Measurements from ENCODE around the gene B3GAT1. TPM values are rescaled to one million over a fixed set of nuclear protein-coding genes. Genes with fewer than 3 reads are reported as not detected.

B3GAT1 gene
- total RNA-seq, 1 experiment from 2014 or later, result 3.7 TPM

DNA sequence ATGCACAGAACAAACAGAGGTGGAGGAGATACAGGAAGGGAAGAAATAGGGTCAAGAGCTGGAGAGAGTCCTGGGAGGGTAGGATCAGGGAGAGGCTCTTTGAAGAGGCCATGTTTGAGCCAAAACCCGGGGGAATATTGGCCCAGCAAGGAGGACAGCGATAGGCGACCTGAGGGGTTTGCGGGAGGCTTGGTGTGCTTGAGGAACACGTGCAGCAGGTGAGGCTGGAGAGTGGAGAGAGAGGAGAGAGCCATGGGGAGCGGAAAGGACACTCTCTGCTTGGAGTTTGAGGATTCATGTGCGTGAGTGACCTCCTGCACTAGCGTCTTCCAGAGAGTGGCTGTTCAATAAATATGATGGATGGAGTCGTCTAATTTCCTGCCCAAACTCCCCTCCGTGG lies 4.7 kb upstream of the B3GAT1 start:
- no peak for DNase-seq (ENCODE audit: low read depth, low spot score)
- in situ Hi-C loops (cut with HindIII; ENCODE audit: low pct_unique_long_range_greater_than_20kb, low sequenced_read_pairs), result no loop called here

DNA sequence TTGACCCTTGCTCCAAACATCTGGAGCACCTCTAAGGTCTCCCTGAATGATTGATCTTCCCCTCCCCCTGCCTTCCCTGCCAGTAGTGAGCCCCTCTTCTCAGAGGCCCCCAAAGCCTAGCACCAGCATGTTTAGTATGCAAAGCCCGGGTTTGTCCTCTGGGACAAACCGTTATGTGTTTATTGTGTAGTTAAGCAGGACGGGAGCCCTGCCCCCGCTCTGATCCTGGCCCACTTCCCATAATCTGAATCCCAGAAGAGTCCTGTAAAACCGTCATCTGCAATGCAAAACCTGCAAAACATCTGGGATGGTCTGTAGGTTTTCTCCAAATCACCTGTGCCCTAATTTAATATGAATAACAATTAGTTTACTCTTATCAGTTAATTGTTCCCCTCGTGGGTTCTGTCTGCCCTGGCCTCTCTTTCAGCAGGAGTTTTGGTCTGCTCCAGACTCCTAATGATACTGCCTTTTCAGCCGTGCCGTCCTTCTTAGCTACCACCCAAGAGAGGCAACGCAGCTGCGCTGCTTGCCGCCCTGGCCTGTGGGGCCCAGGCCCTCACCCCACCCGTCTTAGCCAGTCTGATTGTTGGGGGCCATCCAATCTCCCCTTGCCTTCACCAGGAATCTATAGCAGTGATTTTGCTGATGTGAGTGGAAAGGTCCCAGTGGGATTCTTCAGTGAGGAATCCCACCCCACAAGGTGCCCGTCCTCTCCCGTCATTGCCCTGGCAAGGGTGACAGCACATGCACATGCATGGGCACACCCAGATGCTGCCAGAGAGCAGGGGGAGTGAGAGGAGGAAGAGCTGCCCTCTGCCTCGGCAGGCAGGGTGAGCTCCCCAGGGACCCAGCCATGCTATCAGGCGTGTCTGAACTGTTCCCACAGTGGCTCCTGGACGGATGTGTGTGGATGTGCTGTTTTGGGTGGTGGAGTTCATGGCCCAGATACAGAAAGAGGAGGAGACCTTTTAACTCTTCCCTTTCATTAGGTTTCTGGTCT lies 3.0 kb upstream of the B3GAT1 start:
- in situ Hi-C loops (cut with HindIII; ENCODE audit: low pct_unique_long_range_greater_than_20kb, low sequenced_read_pairs), result no loop called here
- DNase-seq (ENCODE audit: low read depth, low spot score), result no peak

DNA sequence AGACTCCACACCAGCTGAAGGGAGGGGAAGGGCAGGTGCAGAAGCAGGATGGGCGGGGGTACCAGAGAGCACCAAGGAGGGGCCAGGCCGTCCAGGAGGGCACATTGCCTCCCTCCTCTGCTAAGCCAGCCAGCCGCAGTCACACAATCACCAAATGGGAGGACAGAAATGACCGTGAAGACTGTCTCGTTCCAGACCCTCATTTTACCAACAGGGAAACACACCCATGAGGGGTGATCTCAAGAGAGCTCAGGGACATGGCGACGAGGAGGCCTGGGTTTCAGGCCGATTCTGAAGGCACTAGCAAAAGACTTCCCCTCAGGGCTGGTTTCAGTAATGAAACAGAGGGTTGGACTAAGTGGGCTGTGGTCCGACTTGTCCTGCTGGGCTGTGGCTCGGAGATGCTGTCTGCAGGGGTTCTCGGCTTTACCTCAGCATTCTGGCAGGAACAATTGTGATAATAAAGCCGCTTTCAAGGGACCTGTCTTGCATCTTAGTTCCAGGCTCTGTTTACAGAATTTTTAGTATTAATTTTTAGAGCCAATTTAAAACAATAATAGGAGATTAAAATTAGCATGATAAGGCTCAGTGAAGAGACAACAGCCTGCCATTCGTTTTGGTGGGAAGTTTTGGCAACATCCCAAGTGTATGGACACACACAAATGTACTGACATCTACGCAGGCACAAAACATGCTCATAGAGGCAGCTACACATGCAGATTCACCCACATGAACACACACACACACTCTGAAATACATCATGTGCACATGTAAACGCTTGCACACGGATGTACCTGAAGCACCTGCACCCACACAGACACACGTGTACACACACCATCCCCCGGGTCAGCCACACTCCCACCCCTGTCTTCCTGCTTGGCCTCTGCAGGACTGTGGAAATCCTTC lies 2.0 kb upstream of the B3GAT1 start:
- in situ Hi-C loops (cut with HindIII; ENCODE audit: low pct_unique_long_range_greater_than_20kb, low sequenced_read_pairs), result no loop called here
- no peak for DNase-seq (ENCODE audit: low read depth, low spot score)

DNA sequence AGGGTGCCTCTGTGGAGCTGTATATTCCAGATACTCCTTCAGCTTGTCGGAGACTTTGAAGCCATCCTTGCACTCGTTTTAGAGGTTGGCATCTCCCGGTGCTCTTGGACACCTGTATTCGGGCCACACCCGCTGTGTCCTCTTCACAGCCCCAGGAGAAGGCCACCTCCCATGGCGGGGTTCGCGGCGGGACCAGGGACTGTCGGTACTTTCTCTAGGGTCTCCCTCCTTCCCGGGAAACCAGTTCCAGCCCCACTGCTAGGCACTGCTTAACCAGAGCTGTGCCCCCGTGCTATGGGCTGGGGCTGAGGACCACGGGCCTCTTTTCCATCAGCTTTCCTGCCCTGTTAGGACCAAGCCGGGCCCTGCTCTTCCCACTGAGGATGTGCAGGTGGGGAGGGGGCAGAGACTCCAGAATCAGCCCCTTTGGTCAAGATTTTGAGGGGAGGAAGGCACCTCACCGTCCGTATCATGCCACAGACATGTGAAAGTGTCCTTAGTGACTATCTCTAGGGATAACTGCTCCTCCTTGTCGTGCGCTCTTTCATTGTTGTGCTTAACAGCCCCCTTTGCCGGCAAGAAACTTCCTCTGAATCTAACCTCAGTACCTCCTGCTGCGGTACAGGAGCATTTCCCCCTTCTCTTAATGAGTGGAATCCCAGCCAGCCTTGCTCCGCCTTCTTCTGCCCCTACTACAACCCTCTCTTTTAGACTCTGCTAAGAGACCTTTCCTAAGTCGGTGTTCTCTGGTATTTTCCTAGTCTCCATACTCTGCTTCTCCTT lies 1.2 kb upstream of the B3GAT1 start:
- in situ Hi-C loops (cut with HindIII; ENCODE audit: low pct_unique_long_range_greater_than_20kb, low sequenced_read_pairs), result no loop called here
- DNase-seq (ENCODE audit: low read depth, low spot score), result no peak

- in situ Hi-C loops (cut with HindIII; ENCODE audit: low pct_unique_long_range_greater_than_20kb, low sequenced_read_pairs), result no loop called here
- DNase-seq (ENCODE audit: low read depth, low spot score), result no peak
Measured at GRCh38 chr11:134410766-134411165, 1.3 kb downstream of the B3GAT1 start.

- in situ Hi-C loops (cut with HindIII; ENCODE audit: low pct_unique_long_range_greater_than_20kb, low sequenced_read_pairs), result no loop called here
Measured at GRCh38 chr11:134409552-134410429, 2.3 kb downstream of the B3GAT1 start.

GRCh38 chr11:134407923-134408322 lies 4.1 kb downstream of the B3GAT1 start:
- in situ Hi-C loops (cut with HindIII; ENCODE audit: low pct_unique_long_range_greater_than_20kb, low sequenced_read_pairs), result no loop called here
- DNase-seq (ENCODE audit: low read depth, low spot score), result no peak

More at GRCh38 chr11:134409552-134410429, 2.3 kb downstream of the B3GAT1 start:
- no peak for DNase-seq (ENCODE audit: low read depth, low spot score)

- no peak for DNase-seq (ENCODE audit: low read depth, low spot score)
- in situ Hi-C loops (cut with HindIII; ENCODE audit: low pct_unique_long_range_greater_than_20kb, low sequenced_read_pairs), result no loop called here
Measured at GRCh38 chr11:134407321-134407828, 4.7 kb downstream of the B3GAT1 start.

DNA sequence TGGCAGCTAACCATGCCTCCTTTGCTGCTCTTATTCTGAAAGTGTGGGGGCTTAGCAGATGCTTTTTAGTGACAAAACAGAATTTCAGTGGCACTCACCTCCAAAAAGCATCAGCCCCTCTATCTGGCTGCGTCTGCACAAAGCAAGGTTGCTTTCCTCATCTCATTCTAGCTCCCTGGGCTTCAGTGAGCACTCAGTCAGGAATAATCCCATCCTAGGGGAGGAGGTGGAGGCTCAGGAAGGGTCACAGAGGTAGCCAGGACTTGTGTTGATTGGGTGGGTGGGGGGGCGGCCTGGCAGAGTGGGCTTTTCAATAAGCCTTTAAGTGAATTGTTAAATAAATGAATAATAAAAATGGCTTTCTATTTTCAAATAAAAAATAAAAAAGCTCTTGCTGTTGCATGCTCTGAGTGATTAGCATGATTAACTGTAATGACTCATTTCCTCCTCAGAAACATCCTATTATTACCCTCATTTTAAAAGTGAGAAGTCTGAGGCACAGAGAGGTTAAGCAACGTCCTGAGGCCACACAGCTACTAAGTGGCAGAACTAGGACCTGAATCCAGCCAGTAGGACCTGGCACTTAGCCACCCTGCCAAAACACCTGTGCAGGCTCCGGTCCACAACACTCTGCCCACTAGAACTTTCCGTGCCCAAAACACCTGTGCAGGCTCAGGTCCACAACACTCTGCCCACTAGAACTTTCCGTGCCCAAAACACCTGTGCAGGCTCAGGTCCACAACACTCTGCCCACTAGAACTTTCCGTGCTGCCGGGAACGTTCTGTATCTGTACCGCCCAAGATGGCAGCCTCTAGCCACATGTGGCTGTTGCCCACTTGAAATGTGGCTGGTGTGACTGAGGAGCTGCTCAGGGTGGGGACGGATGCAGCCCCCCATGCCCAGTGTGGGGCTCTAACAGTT lies 5.5 kb downstream of the B3GAT1 start:
- in situ Hi-C loops (cut with HindIII; ENCODE audit: low pct_unique_long_range_greater_than_20kb, low sequenced_read_pairs), result no loop called here
- no peak for DNase-seq (ENCODE audit: low read depth, low spot score)

DNA sequence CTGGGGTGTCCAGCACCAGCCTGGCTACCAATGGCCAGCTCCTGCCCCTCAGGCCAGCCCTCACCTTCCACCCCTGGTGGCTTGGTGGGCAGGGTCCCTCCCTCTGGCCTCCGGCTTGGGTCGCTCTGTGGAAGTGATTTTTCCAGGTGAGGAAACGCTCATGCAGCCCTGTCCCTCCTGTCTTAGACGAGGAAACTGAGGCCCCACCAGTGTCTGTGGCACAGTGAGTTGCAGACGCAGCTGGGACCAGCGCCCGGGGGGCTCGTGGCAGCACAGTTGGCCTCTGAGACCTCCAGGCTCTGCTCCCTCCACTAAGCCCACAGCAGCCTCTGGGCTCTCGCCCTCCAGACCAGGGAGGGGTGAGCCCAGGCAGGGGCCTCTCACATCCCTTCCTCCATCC lies 6.2 kb downstream of the B3GAT1 start:
- in situ Hi-C loops (cut with HindIII; ENCODE audit: low pct_unique_long_range_greater_than_20kb, low sequenced_read_pairs), result no loop called here
- DNase-seq (ENCODE audit: low read depth, low spot score), result no peak

- in situ Hi-C loops (cut with HindIII; ENCODE audit: low pct_unique_long_range_greater_than_20kb, low sequenced_read_pairs), result no loop called here
- no peak for DNase-seq (ENCODE audit: low read depth, low spot score)
Measured at GRCh38 chr11:134405436-134405835, 6.6 kb downstream of the B3GAT1 start.

- no peak for DNase-seq (ENCODE audit: low read depth, low spot score)
- in situ Hi-C loops (cut with HindIII; ENCODE audit: low pct_unique_long_range_greater_than_20kb, low sequenced_read_pairs), result no loop called here
Measured at GRCh38 chr11:134404575-134405341, 7.3 kb downstream of the B3GAT1 start.

- in situ Hi-C loops (cut with HindIII; ENCODE audit: low pct_unique_long_range_greater_than_20kb, low sequenced_read_pairs), result no loop called here
- no peak for DNase-seq (ENCODE audit: low read depth, low spot score)
Measured at GRCh38 chr11:134402910-134403309, 9.1 kb downstream of the B3GAT1 start.

DNA sequence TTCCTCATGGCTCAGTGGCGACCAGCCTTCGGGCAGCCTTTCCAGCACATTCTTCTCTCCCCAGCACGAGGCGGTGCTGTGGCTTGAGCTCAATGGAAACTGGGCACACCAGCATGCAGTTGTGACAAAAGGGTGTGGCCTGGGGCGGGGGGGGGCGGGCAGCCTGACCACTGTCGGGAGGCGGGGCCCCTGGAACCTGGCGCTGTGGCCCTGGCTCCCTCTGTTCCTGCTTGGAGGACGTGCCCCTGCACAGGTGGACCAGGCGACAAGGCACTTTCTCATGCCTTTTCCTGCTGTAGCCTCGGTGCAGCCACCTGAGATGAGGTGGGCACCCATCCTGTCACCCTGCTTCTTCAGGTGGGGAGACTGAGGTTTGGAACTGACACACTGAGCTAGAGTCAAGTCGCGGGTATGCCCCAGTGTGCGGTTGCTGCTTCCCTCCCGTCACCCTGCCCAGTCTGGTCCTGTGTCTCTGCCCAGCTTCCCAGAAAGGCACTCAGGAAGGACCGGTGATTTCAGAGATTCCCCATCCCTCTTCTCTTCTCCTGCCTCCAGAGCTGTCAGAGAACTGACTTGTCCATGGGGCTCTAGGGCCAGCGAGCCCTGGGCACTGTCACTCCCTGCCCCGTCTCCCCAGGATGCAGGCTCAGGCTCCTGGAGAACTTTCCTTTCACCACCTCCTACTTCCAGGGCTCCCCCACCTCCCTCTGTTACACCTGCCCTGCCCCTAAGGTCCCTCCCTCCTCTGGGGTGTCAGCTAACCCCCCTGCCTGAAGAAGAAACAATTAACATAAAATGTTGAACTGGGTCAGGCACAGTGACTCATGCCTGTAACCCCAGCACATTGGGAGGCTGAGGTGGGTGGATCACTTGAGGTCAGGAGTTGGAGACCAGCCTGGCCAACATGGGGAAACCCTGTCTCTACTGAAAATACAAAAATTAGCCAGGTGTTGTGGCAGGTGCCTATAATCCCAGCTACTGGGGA lies 9.9 kb downstream of the B3GAT1 start:
- no peak for DNase-seq (ENCODE audit: low read depth, low spot score)
- in situ Hi-C loops (cut with HindIII; ENCODE audit: low pct_unique_long_range_greater_than_20kb, low sequenced_read_pairs), result no loop called here

Measured in SK-MEL-5 (cell line).